Mesothelial cell of epicardium (in vitro differentiated cells): ENCODE results near the gene TBX1. TPM values are rescaled to one million over a fixed set of nuclear protein-coding genes. Genes with fewer than 3 reads are reported as not detected.
A peak's percentile ranks its signal among the peaks of the same experiment; 100 is the strongest.

Experiments
- DNase-seq, 2 experiments: peaks; one replicate each; pipeline ENCODE4 v3.0.0; 2021; ENCODE audit warnings: low spot score in 2 of 2; ENCODE audit not compliant: unreplicated experiment in 2 of 2
- H3K27ac Mint-ChIP-seq: 2 replicates; pipeline ENCODE4 v1.8.0; 2021; ENCODE audit warnings: mixed read lengths
- H3K27me3 Mint-ChIP-seq: 2 replicates; pipeline ENCODE4 v1.8.0; 2021; ENCODE audit warnings: low read depth, mixed read lengths
- H3K36me3 Mint-ChIP-seq: 2 replicates; pipeline ENCODE4 v1.8.0; 2021; ENCODE audit warnings: mixed read lengths
- H3K4me1 Mint-ChIP-seq: 2 replicates; pipeline ENCODE4 v1.8.0; 2021; ENCODE audit warnings: mixed read lengths
- H3K4me3 Mint-ChIP-seq: 2 replicates; pipeline ENCODE4 v1.8.0; 2021; ENCODE audit warnings: mild to moderate bottlenecking, moderate library complexity, mixed read lengths
- H3K9me3 Mint-ChIP-seq: 2 replicates; pipeline ENCODE4 v1.8.0; 2021; ENCODE audit warnings: mixed read lengths
- total RNA-seq: library from RNA; stranded (reverse); gene quantifications from 3 replicates; pipeline ENCODE4 v1.2.1, GENCODE V29; 2021
- TF ChIP-seq, protein P1 (sequence below): fragments of 200-600 bp; sonication (generic); IDR thresholded peaks from one replicate; pipeline ENCODE4 v1.5.0; 2021; ENCODE audit warnings: antibody characterized with exemption; ENCODE audit not compliant: unreplicated experiment

TBX1 gene
- total RNA-seq, 1 donor from 2014 or later: 0.45 TPM

DNA sequence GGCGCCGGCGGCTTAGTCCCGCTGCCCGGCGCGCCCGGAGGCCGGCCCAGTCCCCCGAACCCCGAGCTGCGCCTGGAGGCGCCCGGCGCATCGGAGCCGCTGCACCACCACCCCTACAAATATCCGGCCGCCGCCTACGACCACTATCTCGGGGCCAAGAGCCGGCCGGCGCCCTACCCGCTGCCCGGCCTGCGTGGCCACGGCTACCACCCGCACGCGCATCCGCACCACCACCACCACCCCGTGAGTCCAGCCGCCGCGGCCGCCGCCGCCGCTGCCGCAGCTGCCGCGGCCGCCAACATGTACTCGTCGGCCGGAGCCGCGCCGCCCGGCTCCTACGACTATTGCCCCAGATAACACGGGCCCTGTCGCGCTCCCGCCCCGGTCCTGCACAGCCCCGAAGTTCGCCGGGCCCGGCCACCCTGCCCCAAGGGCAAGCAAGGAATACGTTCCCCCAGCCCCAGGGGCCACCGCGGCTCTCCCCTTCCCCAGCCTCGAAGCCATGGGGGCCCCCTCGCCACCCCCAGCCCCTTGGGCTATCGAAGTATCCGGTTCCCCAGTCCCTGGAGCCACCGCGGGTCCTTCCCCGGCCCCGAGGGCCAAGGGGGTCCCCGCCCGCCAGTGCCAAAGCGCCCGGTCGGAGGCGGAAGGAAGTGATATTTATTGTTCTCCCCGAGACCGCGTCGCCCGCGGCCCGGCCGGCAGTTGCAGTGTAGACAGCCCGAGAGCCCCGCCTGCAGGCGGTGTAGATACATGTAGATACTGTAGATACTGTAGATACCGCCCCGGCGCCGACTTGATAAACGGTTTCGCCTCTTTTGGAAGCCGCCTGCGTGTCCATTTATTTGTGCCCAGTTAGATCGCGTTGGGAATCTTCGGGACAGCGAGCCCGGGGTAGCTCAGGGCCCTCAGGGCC is 6.2 kb downstream of the TBX1 start:
- H3K4me3 Mint-ChIP-seq: no peak overlapping the region
- no peak overlapping the region for H3K27ac Mint-ChIP-seq
- H3K9me3 Mint-ChIP-seq: no peaks in the 10 kb centered on the region
- no peaks in the 10 kb centered on the region for H3K36me3 Mint-ChIP-seq
- TF ChIP-seq, protein P1, sequence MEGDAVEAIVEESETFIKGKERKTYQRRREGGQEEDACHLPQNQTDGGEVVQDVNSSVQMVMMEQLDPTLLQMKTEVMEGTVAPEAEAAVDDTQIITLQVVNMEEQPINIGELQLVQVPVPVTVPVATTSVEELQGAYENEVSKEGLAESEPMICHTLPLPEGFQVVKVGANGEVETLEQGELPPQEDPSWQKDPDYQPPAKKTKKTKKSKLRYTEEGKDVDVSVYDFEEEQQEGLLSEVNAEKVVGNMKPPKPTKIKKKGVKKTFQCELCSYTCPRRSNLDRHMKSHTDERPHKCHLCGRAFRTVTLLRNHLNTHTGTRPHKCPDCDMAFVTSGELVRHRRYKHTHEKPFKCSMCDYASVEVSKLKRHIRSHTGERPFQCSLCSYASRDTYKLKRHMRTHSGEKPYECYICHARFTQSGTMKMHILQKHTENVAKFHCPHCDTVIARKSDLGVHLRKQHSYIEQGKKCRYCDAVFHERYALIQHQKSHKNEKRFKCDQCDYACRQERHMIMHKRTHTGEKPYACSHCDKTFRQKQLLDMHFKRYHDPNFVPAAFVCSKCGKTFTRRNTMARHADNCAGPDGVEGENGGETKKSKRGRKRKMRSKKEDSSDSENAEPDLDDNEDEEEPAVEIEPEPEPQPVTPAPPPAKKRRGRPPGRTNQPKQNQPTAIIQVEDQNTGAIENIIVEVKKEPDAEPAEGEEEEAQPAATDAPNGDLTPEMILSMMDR: no peak
- no peak for DNase-seq
- peaks cover 6% of the 10 kb centered on the region for H3K4me1 Mint-ChIP-seq
- peaks cover 92% of the 10 kb centered on the region for H3K27me3 Mint-ChIP-seq

DNA sequence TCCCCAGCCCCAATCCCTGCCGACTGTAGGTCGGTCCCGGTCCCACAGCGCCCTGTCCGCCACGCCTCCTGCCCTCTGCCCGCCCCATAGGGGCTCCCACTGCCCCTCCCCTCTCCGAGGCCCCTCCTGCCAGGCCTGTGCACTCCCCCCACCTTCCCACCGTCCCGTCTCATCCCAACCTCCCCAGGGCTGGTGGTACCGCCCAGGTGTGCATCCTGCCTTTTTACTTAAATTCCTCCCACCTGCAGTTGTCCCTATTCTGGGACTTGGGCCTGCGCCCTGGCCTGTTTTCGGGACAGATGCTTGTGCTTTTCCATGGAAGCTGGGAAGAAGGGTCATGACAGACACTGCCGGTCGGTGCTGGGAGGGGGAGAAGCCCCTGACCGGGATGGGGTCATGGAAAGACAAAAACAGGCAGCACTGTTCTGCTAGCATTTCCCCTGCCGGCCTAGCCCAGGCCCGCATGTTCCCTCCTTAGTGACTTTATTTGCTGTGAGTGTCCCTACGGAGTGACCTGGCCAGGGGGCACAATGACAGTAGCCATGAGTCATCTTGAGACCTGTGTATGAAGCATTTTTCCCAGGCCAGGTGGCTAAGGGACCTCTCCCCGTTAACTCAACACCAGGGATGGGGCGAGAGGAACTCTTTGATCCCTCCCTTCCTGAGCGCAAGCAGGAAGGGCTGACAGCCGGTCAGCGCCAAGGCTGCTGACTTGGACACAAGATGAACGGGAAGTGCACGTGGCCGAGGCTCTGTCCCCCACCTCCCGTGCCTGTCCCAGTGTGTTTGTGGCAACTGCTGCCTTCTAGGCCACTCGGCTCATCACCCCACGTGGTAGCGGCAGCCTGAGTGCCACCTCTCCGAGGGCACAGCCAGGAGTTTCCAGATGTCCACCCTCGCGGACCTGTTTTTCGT is 7.1 kb downstream of the TBX1 start:
- no peaks in the 10 kb centered on the region for H3K9me3 Mint-ChIP-seq
- H3K27ac Mint-ChIP-seq: no peak overlapping the region
- H3K4me1 Mint-ChIP-seq: peaks cover 6% of the 10 kb centered on the region
- no peaks in the 10 kb centered on the region for H3K36me3 Mint-ChIP-seq
- H3K4me3 Mint-ChIP-seq: peak overlapping the region; percentile 30
- DNase-seq: no peak
- H3K27me3 Mint-ChIP-seq: peaks cover 92% of the 10 kb centered on the region
- TF ChIP-seq, protein P1: no peak

DNA sequence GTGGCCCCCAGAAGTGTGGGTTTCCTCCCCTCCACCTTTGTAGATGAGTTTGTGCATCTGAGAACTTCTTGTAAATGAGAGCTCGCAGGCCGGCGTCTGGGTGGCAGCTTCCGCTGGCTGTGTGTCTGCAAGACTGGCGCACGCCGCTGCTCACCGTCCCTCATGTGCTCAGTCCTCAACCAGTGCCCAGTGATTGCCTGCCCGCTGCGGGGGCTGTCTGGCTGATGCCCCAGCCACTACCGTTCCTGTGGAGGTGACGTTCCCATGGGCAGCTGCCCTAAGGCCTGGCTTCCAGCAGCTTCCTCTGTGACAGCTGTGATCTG is 8.8 kb downstream of the TBX1 start:
- H3K9me3 Mint-ChIP-seq: no peaks in the 10 kb centered on the region
- peaks cover 6% of the 10 kb centered on the region for H3K4me1 Mint-ChIP-seq
- TF ChIP-seq, protein P1: no peak
- no peaks in the 10 kb centered on the region for H3K36me3 Mint-ChIP-seq
- H3K27me3 Mint-ChIP-seq: peaks cover 90% of the 10 kb centered on the region
- no peak overlapping the region for H3K4me3 Mint-ChIP-seq
- no peak for DNase-seq
- no peak overlapping the region for H3K27ac Mint-ChIP-seq

DNA sequence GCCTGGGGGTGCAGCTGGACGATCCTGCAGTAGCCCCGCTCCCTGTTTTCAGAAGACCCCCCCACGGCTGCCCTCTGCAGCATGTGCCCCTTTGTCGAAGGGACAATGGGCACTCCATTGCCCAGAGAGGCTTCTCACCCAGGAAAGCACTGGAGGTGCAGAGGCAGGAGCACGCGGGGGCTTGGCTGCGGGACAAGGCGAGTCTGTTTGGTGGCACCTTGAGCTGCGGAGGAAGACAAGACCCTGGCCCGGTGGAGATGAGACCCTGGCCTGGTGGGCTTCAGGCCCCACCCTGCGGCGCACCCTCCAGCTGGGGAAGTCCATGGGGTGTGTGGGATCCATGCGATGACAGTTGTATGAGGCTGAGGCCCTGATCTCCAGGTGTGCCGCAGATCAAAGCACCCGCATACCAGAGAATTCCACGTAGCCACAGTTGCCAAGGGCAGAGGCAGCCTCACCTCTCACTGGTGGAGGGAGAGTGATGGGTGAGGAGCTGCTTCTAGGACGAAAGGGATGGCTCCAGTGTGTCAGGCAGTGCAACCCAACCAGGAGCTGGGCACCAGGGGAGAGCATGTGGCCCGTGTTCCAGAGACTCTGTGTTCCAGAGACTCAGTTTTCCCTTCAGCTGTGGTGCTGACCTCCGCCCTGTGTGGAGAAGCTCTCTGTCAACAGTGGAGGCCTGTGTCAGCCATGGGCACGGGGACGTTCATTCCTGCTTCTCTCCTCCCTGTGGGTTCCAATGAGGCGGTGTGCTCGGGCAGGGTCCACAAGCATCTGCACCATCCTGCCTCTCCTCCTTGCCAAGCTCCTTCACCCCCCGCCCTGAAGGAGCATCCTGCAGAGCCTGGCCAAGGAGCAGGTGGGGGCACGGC is 10.0 kb downstream of the TBX1 start:
- peaks cover 81% of the 10 kb centered on the region for H3K27me3 Mint-ChIP-seq
- no peaks in the 10 kb centered on the region for H3K36me3 Mint-ChIP-seq
- H3K27ac Mint-ChIP-seq: no peak overlapping the region
- no peak overlapping the region for H3K4me3 Mint-ChIP-seq
- H3K9me3 Mint-ChIP-seq: no peaks in the 10 kb centered on the region
- no peak for DNase-seq
- H3K4me1 Mint-ChIP-seq: peaks cover 3% of the 10 kb centered on the region
- TF ChIP-seq, protein P1: no peak

DNA sequence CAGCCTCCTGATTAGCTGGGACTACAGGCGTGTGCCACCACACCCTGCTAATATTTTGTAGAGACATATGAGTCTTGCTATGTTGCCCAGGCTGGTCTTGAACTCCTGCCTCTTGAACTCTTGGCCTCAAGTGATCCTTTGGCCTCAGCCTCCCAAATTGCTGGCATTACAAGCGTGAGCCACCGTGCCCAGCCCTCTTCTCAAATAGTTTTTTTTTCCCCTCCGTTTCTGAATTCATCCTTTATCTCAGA is 11.8 kb downstream of the TBX1 start:
- Mint-ChIP-seq H3K27me3 (peaks cover 82% of the 10 kb centered on the region), H3K36me3 (no peaks in the 10 kb centered on the region), H3K4me3 (no peak overlapping the region), H3K9me3 (no peaks in the 10 kb centered on the region), H3K27ac (no peak overlapping the region), H3K4me1 (peaks cover 3% of the 10 kb centered on the region)
- no peak for DNase-seq
- TF ChIP-seq, protein P1: no peak
